HepG2 (cell line): Measurements from ENCODE around the gene ESPN. TPM values are rescaled to one million over a fixed set of nuclear protein-coding genes. Genes with fewer than 3 reads are reported as not detected.

Experiments used
- ATAC-seq: fragments of 200-7000 bp; cut with Tn5 transposase; 3 replicates; pipeline ENCODE4 v1.9.1; 2020; ENCODE audit warnings: mild to moderate bottlenecking, moderate library complexity
- BruUV-seq: library from RNA; stranded (reverse); fragments of 400-500 nt; replicated peaks from 2 replicates; lab custom pipeline; 2021; lab: Mats Ljungman, UMichigan
- CTCF ChIA-PET: fragments of 300-600 bp; formaldehyde crosslinking; extraction: SDS; loops from one replicate; lab custom pipeline; 2021; ENCODE audit warnings: low total read pairs, inconsistent platforms, low intra/inter-chr PET ratio; lab: Yijun Ruan, JAX
- POLR2A ChIA-PET: fragments of 350-600 bp; sonication (Branson Sonifier 250); formaldehyde crosslinking; loops from one replicate; lab custom pipeline; 2020; ENCODE audit warnings: antibody characterized with exemption, inconsistent platforms; lab: Yijun Ruan, JAX
- DNase-seq: peaks from one replicate; pipeline ENCODE4 v3.0.0-alpha.2; 2015; ENCODE audit warnings: low spot score
- FAIRE-seq: peaks from 3 replicates; lab custom pipeline; 2011; peaks lifted over from hg19 to GRCh38; lab: Jason Lieb, UNC
- H2AFZ ChIP-seq: one replicate; pipeline ENCODE4 v1.6.1; 2011; ENCODE audit warnings: low read length, inconsistent platforms
- H3K27ac ChIP-seq: fragments of 300-600 bp; 3 replicates; pipeline ENCODE4 v1.8.0; 2011; ENCODE audit warnings: mixed run types, mild to moderate bottlenecking, mixed read lengths, low read length, inconsistent platforms; ENCODE audit not compliant: insufficient read depth; ENCODE audit errors: extremely low read length
- H3K27me3 ChIP-seq, 2 experiments: fragments of 200-600 bp in 1 of 2; 2 replicates in 1 of 2; 3 replicates in 1 of 2; pipeline versions ENCODE4 v1.6.0 to v1.8.0; 2011; ENCODE audit warnings: low read length in 2 of 2, mild to moderate bottlenecking in 2 of 2, moderate library complexity in 2 of 2, inconsistent platforms in 1 of 2; ENCODE audit not compliant: insufficient read depth in 2 of 2, control insufficient read depth in 1 of 2
- H3K36me3 ChIP-seq, 2 experiments: fragments of 200-600 bp in 1 of 2; replicated peaks in 1 of 2; 2 replicates in 1 of 2; 3 replicates in 1 of 2; pipeline versions ENCODE4 v1.5.1 to v1.8.0; 2011; ENCODE audit warnings: low read length in 2 of 2, inconsistent platforms in 1 of 2; ENCODE audit not compliant: insufficient read depth in 2 of 2, control insufficient read depth in 1 of 2
- H3K4me1 ChIP-seq: 2 replicates; pipeline ENCODE4 v1.5.1; 2012; ENCODE audit warnings: low read length, inconsistent platforms; ENCODE audit not compliant: insufficient read depth
- H3K4me2 ChIP-seq: 2 replicates; pipeline ENCODE4 v1.6.0; 2011; ENCODE audit warnings: low read depth, low read length, inconsistent platforms
- H3K4me3 ChIP-seq, 3 experiments: fragments of 200-600 bp in 1 of 3; sonication (generic), shearing (Covaris generic) in 1 of 3; replicated peaks in 1 of 3; 2 replicates each; pipeline ENCODE4 v1.5.1; 2011 to 2016; ENCODE audit warnings: low read length in 3 of 3, inconsistent platforms in 2 of 3, low read depth in 2 of 3, mild to moderate bottlenecking in 2 of 3, control low read depth in 1 of 3, mixed read lengths in 1 of 3; ENCODE audit not compliant: insufficient read depth in 1 of 3
- H3K79me2 ChIP-seq: one replicate; pipeline ENCODE4 v1.6.1; 2011; ENCODE audit warnings: low read length, inconsistent platforms; ENCODE audit not compliant: insufficient read depth
- H3K9ac ChIP-seq: 2 replicates; pipeline ENCODE4 v1.6.0; 2011; ENCODE audit warnings: mild to moderate bottlenecking, low read depth, low read length, inconsistent platforms; ENCODE audit not compliant: insufficient read depth
- H3K9me3 ChIP-seq: 2 replicates; pipeline ENCODE4 v1.5.1; 2012; ENCODE audit warnings: mild to moderate bottlenecking, low read length
- H4K20me1 ChIP-seq: 2 replicates; pipeline ENCODE4 v1.6.0; 2011; ENCODE audit warnings: inconsistent platforms, mild to moderate bottlenecking, low read length, moderate library complexity; ENCODE audit not compliant: insufficient read depth
- GTF2F1 ChIP-seq: fragments of 150-350 bp; IDR thresholded peaks from 2 replicates; pipeline ENCODE4 v1.6.1; 2014; ENCODE audit warnings: low read length
- HOXA7 ChIP-seq: sonication (generic); formaldehyde crosslinking; IDR thresholded peaks from 2 replicates; pipeline ENCODE4 v1.8.1; 2022; ENCODE audit warnings: mild to moderate bottlenecking, missing genetic modification reagents, moderate library complexity
- KLF12 ChIP-seq: sonication (generic); formaldehyde crosslinking; IDR thresholded peaks from 2 replicates; pipeline ENCODE4 v1.4.0; 2020; ENCODE audit warnings: missing genetic modification reagents, borderline replicate concordance
- MED1 ChIP-seq: sonication (generic); formaldehyde crosslinking; IDR thresholded peaks from 2 replicates; pipeline ENCODE4 v1.4.0; 2020; ENCODE audit warnings: missing genetic modification reagents
- MED8 ChIP-seq: sonication (generic); formaldehyde crosslinking; IDR thresholded peaks from 2 replicates; pipeline ENCODE4 v1.8.1; 2023; ENCODE audit warnings: mild to moderate bottlenecking, missing genetic modification reagents; ENCODE audit not compliant: insufficient replicate concordance
- MTA1 ChIP-seq: sonication (generic); formaldehyde crosslinking; IDR thresholded peaks from 2 replicates; pipeline ENCODE4 v1.4.0; 2020; ENCODE audit warnings: missing genetic modification reagents, mild to moderate bottlenecking, borderline replicate concordance
- MTF2 ChIP-seq: sonication (generic); formaldehyde crosslinking; IDR thresholded peaks from 2 replicates; pipeline ENCODE4 v1.5.0; 2020; ENCODE audit warnings: missing genetic modification reagents, borderline replicate concordance
- MYC ChIP-seq: sonication (generic); formaldehyde crosslinking; IDR thresholded peaks from 2 replicates; pipeline ENCODE4 v1.9.0; 2021; ENCODE audit warnings: missing genetic modification reagents, borderline replicate concordance
- NAIF1 ChIP-seq: sonication (generic); formaldehyde crosslinking; IDR thresholded peaks from 2 replicates; pipeline ENCODE4 v1.5.0; 2020; ENCODE audit warnings: mild to moderate bottlenecking, missing genetic modification reagents, borderline replicate concordance
- PHF8 ChIP-seq: sonication (generic); formaldehyde crosslinking; IDR thresholded peaks from 2 replicates; pipeline ENCODE4 v1.5.0; 2020; ENCODE audit warnings: missing genetic modification reagents
- ZNF512B ChIP-seq: sonication (generic); formaldehyde crosslinking; IDR thresholded peaks from 2 replicates; pipeline ENCODE4 v1.5.1; 2020; ENCODE audit warnings: missing genetic modification reagents, mild to moderate bottlenecking, borderline replicate concordance
- ZNF761 ChIP-seq: sonication (generic); formaldehyde crosslinking; conservative IDR thresholded peaks from 2 replicates; pipeline ENCODE4 v1.4.0; 2020; ENCODE audit warnings: mild to moderate bottlenecking, missing genetic modification reagents
- ZNF883 ChIP-seq: sonication (generic); formaldehyde crosslinking; IDR thresholded peaks from 2 replicates; pipeline ENCODE4 v1.5.1; 2020; ENCODE audit warnings: mild to moderate bottlenecking, missing genetic modification reagents; ENCODE audit errors: not compliant biosample characterization
- WGBS: methylation state at CpG from one replicate; pipeline ENCODE4 v1.1.6; 2017; ENCODE audit warnings: low lambda C conversion rate; 5-methylcytosine and 5-hydroxymethylcytosine counted together
- in situ Hi-C: cut with HindIII; loops from 2 replicates; pipeline ENCODE4 v1.10.0; 2017; ENCODE audit warnings: low pct_unique_long_range_greater_than_20kb; ENCODE audit not compliant: extremely low pct_ligation_motif_present
- intact Hi-C: fragments of 100-400 bp; cut with micrococcal nuclease; formaldehyde crosslinking; loops from one replicate; pipeline ENCODE4 v1.10.0; 2022; ENCODE audit not compliant: unreplicated experiment
- polyA plus RNA-seq, 8 experiments: library from polyadenylated mRNA; depleted of rRNA in 3 of 8; stranded (reverse) in 7 of 8; unstranded in 1 of 8; fragments of >200 nt; fragmentation: Illumina TruSeq in 4 of 8; extraction: Trizol in 4 of 8; gene quantifications; 2 replicates each; pipeline versions ENCODE4 v1.2.1 to v1.2.3, GENCODE V29; 2011 to 2016; ENCODE audit warnings: low read depth in 4 of 8, missing spikeins in 1 of 8, mixed read lengths in 1 of 8; ENCODE audit not compliant: insufficient read depth in 1 of 8
- total RNA-seq, 5 experiments: library from RNA; depleted of rRNA; stranded (reverse); fragments of >200 nt; fragmentation: Illumina TruSeq; extraction: Trizol; gene quantifications; 2 replicates each; pipeline ENCODE4 v1.2.3, GENCODE V29; 2016; ENCODE audit warnings: low read depth in 1 of 5
- TF ChIP-seq, protein P1 (sequence below): sonication (generic); formaldehyde crosslinking; IDR thresholded peaks from 2 replicates; pipeline ENCODE4 v1.8.0; 2022; ENCODE audit warnings: missing genetic modification reagents, mild to moderate bottlenecking, borderline replicate concordance
- TF ChIP-seq, protein P2 (sequence below): IDR thresholded peaks from 2 replicates; pipeline ENCODE4 v1.6.1; 2018; ENCODE audit warnings: missing genetic modification reagents

ESPN gene
- total and polyA plus RNA-seq, 2 of the 13 experiments (the other 11 are each of a cell fraction or from before 2014, with no cell fraction given), result 48.6 to 54.2 TPM

GRCh38 chr1:6425658-6426057, 1.1 kb downstream of the ESPN start:
- DNase-seq (no peak), ATAC-seq (no peak)
- Histone ChIP-seq H3K4me3 (no peak overlapping the region), H3K9ac (no peak overlapping the region)
- intact Hi-C loops, result no loop called here
- TF ChIP-seq HOXA7 (CRISPR knock-in tag), result no peak
- no peak for TF ChIP-seq MYC (CRISPR knock-in tag)
- no peak for TF ChIP-seq MTF2 (CRISPR knock-in tag)
- no peak for TF ChIP-seq ZNF761 (CRISPR knock-in tag)
- no peak for TF ChIP-seq MED8
- TF ChIP-seq PHF8 (CRISPR knock-in tag), result no peak
- no peak for TF ChIP-seq ZNF512B
- TF ChIP-seq, protein P1, sequence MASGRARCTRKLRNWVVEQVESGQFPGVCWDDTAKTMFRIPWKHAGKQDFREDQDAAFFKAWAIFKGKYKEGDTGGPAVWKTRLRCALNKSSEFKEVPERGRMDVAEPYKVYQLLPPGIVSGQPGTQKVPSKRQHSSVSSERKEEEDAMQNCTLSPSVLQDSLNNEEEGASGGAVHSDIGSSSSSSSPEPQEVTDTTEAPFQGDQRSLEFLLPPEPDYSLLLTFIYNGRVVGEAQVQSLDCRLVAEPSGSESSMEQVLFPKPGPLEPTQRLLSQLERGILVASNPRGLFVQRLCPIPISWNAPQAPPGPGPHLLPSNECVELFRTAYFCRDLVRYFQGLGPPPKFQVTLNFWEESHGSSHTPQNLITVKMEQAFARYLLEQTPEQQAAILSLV, result no peak
- no peak for TF ChIP-seq GTF2F1
- TF ChIP-seq ZNF883 (CRISPR knock-in tag), result no peak
- TF ChIP-seq KLF12 (CRISPR knock-in tag), result no peak
- TF ChIP-seq MED1 (CRISPR knock-in tag), result no peak
- TF ChIP-seq, protein P2, sequence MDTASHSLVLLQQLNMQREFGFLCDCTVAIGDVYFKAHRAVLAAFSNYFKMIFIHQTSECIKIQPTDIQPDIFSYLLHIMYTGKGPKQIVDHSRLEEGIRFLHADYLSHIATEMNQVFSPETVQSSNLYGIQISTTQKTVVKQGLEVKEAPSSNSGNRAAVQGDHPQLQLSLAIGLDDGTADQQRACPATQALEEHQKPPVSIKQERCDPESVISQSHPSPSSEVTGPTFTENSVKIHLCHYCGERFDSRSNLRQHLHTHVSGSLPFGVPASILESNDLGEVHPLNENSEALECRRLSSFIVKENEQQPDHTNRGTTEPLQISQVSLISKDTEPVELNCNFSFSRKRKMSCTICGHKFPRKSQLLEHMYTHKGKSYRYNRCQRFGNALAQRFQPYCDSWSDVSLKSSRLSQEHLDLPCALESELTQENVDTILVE (CRISPR knock-in tag), result no peak
- no peak for TF ChIP-seq MTA1 (CRISPR knock-in tag)
- no peak for TF ChIP-seq NAIF1 (CRISPR knock-in tag)
- TF ChIP-seq, all 625 proteins: peak for 0
- POLR2A ChIA-PET, result no interaction called here
- in situ Hi-C loops, result no loop called here
- Histone ChIP-seq H3K79me2 (no peaks in the 10 kb centered on the region), H3K27ac (no peak overlapping the region), H3K4me2 (no peak overlapping the region), H3K36me3 (no peaks in the 10 kb centered on the region), H3K4me1 (peaks cover 34% of the 10 kb centered on the region), H3K27me3 (peaks cover 35 to 80% of the 10 kb centered on the region in 2 experiments), H3K9me3 (no peaks in the 10 kb centered on the region), H4K20me1 (no peaks in the 10 kb centered on the region; the same call in 1 of the 2 replicates), H2AFZ (no peak overlapping the region)
- WGBS, result 35% methylated on average over 4 of the region's 6 CpGs
- no peak for FAIRE-seq
- CTCF ChIA-PET, result no interaction called here
- no TSS peak for BruUV-seq
